ENCODE measurements around the gene GP1BB.

DNA sequence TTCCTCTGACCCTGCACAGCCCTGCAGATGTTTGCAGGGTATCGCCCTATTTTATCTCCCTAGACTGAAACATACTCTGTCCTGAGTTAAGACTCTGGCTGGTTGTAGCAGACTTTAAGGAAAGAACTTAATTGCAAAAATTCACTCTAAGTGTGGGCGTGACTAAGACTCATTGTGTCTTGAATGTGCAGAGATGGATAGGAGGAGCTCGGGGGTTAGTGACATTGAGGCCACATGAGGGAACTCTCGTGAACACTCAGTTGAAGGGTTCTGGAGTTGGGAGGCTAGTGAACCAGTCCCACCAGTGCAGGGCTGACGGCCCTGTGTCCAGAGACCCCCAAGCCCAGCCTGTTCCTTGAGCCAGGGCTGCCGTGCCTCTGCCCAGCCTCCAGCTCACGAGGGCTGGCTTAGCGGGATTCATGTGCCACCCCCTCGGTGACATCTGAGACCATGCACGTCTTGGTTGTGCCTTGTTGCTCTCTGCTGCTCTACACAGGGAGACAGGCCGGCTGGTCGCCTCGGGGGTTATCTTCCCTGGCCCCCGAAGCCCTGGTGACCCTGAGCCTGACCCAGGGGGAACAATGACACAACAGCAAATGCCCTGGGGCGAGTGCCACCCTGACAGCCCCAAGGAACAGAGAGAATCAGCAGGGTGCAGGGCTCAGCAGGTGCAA is 25.8 kb downstream of the GP1BB start:
- TF ChIP-seq POLR2A (IDR thresholded peaks at IDR 0.05), result no peak
- no peak for TF ChIP-seq CTCF (IDR thresholded peaks at IDR 0.05)
